KBM-7 (cell line): ENCODE data around the gene STAP2.
"Not testable (repeated sequence)": the region's sequence is repeated elsewhere in the genome, so short reads cannot be mapped to it uniquely, and the experiment has no call there.

Source experiments
- DNase-seq: peaks from one replicate; pipeline ENCODE4 v3.0.0-alpha.2; 2015
- in situ Hi-C: fragments of 300-500 bp; cut with MboI; formaldehyde crosslinking; loops from 2 replicates; pipeline ENCODE4 v1.14.3; 2020; ENCODE audit warnings: low sequenced_read_pairs, low pct_unique_long_range_greater_than_20kb, mixed read lengths

The STAP2 gene

GRCh38 chr19:4305659-4306058 is 33.0 kb downstream of the STAP2 start:
- in situ Hi-C loops, result no loop called here
- DNase-seq, result no peak

GRCh38 chr19:4305257-4305612 is 33.4 kb downstream of the STAP2 start:
- in situ Hi-C loops, result no loop called here
- DNase-seq, result no peak

- in situ Hi-C loops, result no loop called here
- peak; percentile 54 for DNase-seq
Measured at GRCh38 chr19:4304538-4305256, 33.9 kb downstream of the STAP2 start, which contains the start of gene FSD1. Gene FSD1 (plus strand): TSS chr19:4304598. CDS start chr19:4304747, 149 bp downstream.

- DNase-seq, result no peak
- in situ Hi-C loops, result no loop called here
Measured at GRCh38 chr19:4303819-4304537, 34.6 kb downstream of the STAP2 start.

DNA sequence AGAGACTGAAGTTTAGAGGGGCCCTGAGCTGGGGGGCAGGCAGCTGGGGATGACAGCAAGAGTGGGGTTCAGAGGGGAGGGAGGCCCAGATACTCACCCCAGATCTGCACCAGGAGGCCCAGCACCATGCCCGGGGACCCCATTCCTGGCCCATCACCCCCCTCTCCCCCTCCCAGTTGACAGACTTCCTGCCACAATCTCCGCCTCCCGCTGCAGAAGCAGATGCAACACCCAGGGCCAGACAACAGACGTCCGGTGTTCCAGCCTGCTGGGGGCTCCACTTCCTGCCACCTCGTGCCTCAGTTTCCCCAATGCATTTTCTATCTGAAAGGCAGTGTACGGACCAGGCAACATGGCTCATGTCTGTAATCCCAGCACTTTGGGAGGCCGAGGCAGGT is 36.4 kb downstream of the STAP2 start, which contains the start of gene TMIGD2:
TMIGD2 (minus strand) TSS at position 147 of the 398 bp plus-strand sequence; CDS start at position 143, 4 bp downstream.
- no peak for DNase-seq
- in situ Hi-C loops, result no loop called here

DNA sequence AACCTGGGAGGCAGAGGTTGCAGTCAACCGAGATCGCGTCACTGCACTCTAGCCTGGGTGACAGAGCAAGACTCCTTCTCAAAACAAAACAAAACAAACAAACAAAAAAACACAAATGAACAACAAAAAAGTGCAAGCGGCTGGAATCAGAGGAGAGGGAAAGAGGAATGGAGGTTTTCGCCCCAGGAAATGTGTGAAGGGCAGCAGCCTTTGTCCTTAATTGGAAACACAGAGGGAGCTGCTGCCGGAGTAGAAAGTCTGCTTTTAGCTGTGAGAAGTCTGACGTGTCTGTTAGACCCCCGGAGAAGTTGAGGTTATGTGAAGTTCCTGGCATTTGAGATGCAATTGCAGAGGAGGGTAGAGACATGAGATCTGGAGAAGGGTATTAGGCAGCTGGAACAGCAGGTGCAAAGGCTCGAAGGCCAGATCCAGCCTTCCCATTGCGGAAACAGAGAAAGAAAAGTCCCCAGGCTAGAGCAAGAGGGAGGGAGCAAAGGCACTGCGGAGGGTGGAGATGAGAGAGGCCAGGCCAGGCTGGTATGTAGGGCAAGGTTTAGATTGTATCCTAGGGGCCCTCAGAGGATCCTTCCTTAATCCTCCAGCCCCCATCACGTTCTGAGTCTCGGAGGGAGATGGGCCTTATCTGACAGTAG is 36.9 kb downstream of the STAP2 start:
- in situ Hi-C loops, result no loop called here
- no peak for DNase-seq

- in situ Hi-C loops, result no loop called here
- no peak for DNase-seq
Measured at GRCh38 chr19:4300589-4300988, 38.0 kb downstream of the STAP2 start.

DNA sequence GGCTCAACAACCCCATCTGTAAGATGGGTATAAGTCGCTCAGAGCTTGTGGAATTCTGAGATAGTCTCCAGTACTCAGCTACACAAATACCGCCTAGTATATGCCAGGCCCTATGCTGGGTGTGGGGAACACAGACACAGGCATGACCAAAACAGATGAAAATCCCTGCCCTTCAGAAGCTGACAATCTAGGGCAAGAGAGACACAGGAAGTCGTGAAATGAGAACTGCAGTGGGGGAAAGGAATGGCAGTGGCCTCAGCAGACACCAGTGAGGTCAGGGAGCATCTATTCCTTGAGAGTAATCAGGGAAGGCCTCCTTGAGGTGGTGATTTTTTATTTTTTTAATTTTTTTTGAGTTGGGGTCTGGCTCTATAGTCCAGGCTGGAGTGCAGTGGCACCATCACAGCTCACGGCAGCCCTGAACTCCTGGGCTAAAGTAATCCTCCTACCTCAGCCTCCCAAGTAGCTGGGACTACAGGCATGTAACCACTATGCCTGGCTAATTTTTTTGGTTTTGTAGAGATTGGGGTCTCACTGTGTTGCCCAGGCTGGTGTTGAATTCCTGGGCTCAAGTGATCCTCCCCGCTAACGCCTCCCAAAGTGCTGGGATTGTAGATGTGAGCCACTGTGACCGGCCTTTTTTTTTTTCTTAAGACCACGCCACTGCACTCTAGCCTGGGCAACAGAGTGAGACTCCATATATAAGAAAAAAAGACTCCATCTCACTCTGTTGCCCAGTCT is 39.6 kb downstream of the STAP2 start:
- in situ Hi-C loops, result no loop called here

DNA sequence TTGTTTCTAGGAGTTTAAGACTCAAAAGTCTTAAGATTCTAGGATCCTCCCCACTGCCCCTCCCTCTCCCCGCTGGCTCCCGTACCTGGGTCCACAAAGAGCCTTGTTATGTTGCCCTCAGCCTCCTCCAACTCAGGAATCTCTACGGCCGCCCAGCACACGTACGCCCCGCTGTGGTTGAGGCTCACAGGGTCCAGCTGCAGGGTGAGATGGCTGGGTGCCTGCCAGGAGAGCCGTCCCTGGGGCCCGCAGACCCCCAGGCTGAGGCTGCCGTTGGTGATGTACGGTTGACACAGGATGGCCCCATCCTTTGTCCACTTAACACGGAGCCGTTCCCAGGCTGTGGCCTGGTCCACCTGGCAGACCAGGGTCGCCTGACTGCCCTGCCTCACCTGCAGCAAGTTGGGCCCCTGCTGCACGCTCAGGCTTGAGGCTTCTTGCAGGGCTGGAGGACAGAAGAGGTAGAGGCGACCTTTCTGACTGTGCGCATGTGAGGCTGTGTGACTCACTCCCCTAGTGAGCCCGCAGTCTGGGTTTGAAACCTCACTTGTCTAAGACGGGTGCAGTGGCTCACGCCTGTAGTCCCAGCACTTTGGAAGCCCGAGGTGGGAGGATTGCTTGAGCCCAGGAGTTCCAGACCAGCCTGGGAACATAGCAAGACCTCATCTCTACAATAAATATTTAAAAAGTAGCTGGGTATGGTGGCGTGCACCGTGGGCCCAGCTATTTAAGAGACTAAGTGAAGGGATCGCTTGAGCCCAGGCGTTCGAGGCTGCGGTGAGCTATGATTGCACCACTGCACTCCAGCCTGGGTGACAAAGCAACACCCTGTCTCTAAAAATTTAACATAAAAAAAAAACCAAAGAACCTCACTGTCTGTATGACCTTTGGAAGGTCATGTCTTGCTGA is 40.5 kb downstream of the STAP2 start:
- in situ Hi-C loops, result no loop called here
- DNase-seq, result no peak

More for the DNA sequence above, 39.6 kb downstream of the STAP2 start:
- no peak for DNase-seq

DNA sequence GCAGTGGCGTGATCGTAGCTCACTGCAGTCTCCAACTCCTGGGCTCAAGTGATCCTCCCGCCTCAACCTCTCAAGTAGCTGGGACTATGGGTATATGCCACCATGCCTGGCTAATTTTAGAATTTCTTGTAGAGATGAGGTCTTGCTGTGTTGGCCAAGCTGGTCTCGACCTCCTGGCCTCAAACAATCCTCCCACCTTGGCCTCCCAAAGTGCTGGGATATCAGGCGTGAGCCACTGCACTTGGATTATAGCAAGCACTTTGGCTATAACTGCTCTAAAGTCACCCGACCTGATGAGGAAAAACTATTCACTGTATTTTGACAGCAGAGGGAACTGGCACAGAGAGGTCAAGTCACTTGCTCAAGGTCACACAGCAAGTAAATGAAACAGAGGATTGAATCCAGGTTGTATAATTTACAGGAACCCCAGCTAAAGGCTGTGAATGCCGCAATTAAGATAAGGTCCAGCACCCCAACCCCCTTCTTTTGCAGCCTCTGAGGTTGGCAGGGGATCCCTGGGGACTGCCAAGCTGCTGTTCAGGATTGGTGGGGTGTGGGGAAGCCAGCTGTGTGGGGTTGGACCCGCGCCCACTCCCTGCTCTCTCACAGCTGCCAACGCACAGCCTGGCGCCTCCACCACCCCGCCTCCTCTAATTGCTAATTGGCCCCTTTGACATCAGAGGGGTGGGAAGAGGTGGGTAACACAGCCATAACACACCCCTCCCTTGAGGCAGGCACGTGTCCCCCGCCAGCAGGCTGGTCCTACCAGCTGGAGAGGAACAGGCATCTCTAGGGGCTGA is 42.5 kb downstream of the STAP2 start:
- DNase-seq, result no peak
- in situ Hi-C loops, result no loop called here

GRCh38 chr19:4294389-4294788 is 44.2 kb downstream of the STAP2 start:
- in situ Hi-C loops, result no loop called here
- no peak for DNase-seq

DNA sequence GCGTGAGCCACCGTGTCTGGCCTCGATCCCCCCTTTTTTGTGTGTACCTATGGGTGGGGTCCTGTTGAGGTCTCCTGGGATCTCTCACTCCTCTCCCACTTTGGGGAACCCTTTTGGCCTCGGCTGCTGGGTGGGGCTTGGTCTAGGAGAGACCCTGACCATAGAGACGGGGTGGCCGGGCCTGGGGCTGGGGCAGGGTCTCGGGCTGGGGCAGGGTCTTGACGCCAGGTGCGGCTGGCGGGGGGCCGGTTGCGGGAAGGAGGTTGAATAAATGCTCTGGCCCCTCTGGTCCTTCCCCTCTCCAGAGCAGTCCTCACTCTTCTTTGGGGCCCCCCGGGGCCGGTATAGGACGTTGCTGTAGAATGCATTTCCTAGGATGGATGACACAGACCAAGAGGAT is 46.1 kb downstream of the STAP2 start:
- in situ Hi-C loops, result no loop called here
- DNase-seq, result no peak

- in situ Hi-C loops, result no loop called here
- no peak for DNase-seq
Measured at GRCh38 chr19:4291184-4291732, 47.4 kb downstream of the STAP2 start.

GRCh38 chr19:4288091-4288777 is 50.4 kb downstream of the STAP2 start:
- DNase-seq, result no peak
- in situ Hi-C loops, result no loop called here

- DNase-seq, in situ Hi-C loops: not testable (repeated sequence)
Measured at GRCh38 chr19:4286141-4286540, 52.5 kb downstream of the STAP2 start.

- no peak for DNase-seq
- in situ Hi-C loops, result no loop called here
Measured at GRCh38 chr19:4284974-4285373, 53.7 kb downstream of the STAP2 start.
